HepG2 (cell line): ENCODE measurements around the gene ADAMTS15. TPM values are rescaled to one million over a fixed set of nuclear protein-coding genes. Genes with fewer than 3 reads are reported as not detected.

ENCODE experiments used
- ATAC-seq: fragments of 200-7000 bp; cut with Tn5 transposase; 3 replicates; pipeline ENCODE4 v1.9.1; 2020; ENCODE audit warnings: mild to moderate bottlenecking, moderate library complexity
- BruUV-seq: library from RNA; stranded (reverse); fragments of 400-500 nt; replicated peaks from 2 replicates; lab custom pipeline; 2021; lab: Mats Ljungman, UMichigan
- CTCF ChIA-PET: fragments of 300-600 bp; formaldehyde crosslinking; extraction: SDS; loops from one replicate; lab custom pipeline; 2021; ENCODE audit warnings: low total read pairs, inconsistent platforms, low intra/inter-chr PET ratio; lab: Yijun Ruan, JAX
- POLR2A ChIA-PET: fragments of 350-600 bp; sonication (Branson Sonifier 250); formaldehyde crosslinking; loops from one replicate; lab custom pipeline; 2020; ENCODE audit warnings: antibody characterized with exemption, inconsistent platforms; lab: Yijun Ruan, JAX
- DNase-seq: peaks from one replicate; pipeline ENCODE4 v3.0.0-alpha.2; 2015; ENCODE audit warnings: low spot score
- FAIRE-seq: peaks from 3 replicates; lab custom pipeline; 2011; peaks lifted over from hg19 to GRCh38; lab: Jason Lieb, UNC
- H2AFZ ChIP-seq: one replicate; pipeline ENCODE4 v1.6.1; 2011; ENCODE audit warnings: low read length, inconsistent platforms
- H3K27ac ChIP-seq: fragments of 300-600 bp; 3 replicates; pipeline ENCODE4 v1.8.0; 2011; ENCODE audit warnings: mixed run types, mild to moderate bottlenecking, mixed read lengths, low read length, inconsistent platforms; ENCODE audit not compliant: insufficient read depth; ENCODE audit errors: extremely low read length
- H3K27me3 ChIP-seq, 2 experiments: fragments of 200-600 bp in 1 of 2; 2 replicates in 1 of 2; 3 replicates in 1 of 2; pipeline versions ENCODE4 v1.6.0 to v1.8.0; 2011; ENCODE audit warnings: low read length in 2 of 2, mild to moderate bottlenecking in 2 of 2, moderate library complexity in 2 of 2, inconsistent platforms in 1 of 2; ENCODE audit not compliant: insufficient read depth in 2 of 2, control insufficient read depth in 1 of 2
- H3K36me3 ChIP-seq, 2 experiments: fragments of 200-600 bp in 1 of 2; replicated peaks in 1 of 2; 2 replicates in 1 of 2; 3 replicates in 1 of 2; pipeline versions ENCODE4 v1.5.1 to v1.8.0; 2011; ENCODE audit warnings: low read length in 2 of 2, inconsistent platforms in 1 of 2; ENCODE audit not compliant: insufficient read depth in 2 of 2, control insufficient read depth in 1 of 2
- H3K4me1 ChIP-seq: 2 replicates; pipeline ENCODE4 v1.5.1; 2012; ENCODE audit warnings: low read length, inconsistent platforms; ENCODE audit not compliant: insufficient read depth
- H3K4me2 ChIP-seq: 2 replicates; pipeline ENCODE4 v1.6.0; 2011; ENCODE audit warnings: low read depth, low read length, inconsistent platforms
- H3K4me3 ChIP-seq, 3 experiments: fragments of 200-600 bp in 1 of 3; sonication (generic), shearing (Covaris generic) in 1 of 3; replicated peaks in 1 of 3; 2 replicates each; pipeline ENCODE4 v1.5.1; 2011 to 2016; ENCODE audit warnings: low read length in 3 of 3, inconsistent platforms in 2 of 3, low read depth in 2 of 3, mild to moderate bottlenecking in 2 of 3, control low read depth in 1 of 3, mixed read lengths in 1 of 3; ENCODE audit not compliant: insufficient read depth in 1 of 3
- H3K79me2 ChIP-seq: one replicate; pipeline ENCODE4 v1.6.1; 2011; ENCODE audit warnings: low read length, inconsistent platforms; ENCODE audit not compliant: insufficient read depth
- H3K9ac ChIP-seq: 2 replicates; pipeline ENCODE4 v1.6.0; 2011; ENCODE audit warnings: mild to moderate bottlenecking, low read depth, low read length, inconsistent platforms; ENCODE audit not compliant: insufficient read depth
- H3K9me3 ChIP-seq: 2 replicates; pipeline ENCODE4 v1.5.1; 2012; ENCODE audit warnings: mild to moderate bottlenecking, low read length
- H4K20me1 ChIP-seq: 2 replicates; pipeline ENCODE4 v1.6.0; 2011; ENCODE audit warnings: inconsistent platforms, mild to moderate bottlenecking, low read length, moderate library complexity; ENCODE audit not compliant: insufficient read depth
- TCF12 ChIP-seq, 2 experiments: fragments of 450-650 bp in 1 of 2; sonication (generic) in 1 of 2; formaldehyde crosslinking in 1 of 2; IDR thresholded peaks; 2 replicates each; pipeline versions ENCODE4 v1.6.1 to v1.8.0; 2017 to 2022; ENCODE audit warnings: antibody characterized with exemption in 1 of 2, mild to moderate bottlenecking in 1 of 2, missing genetic modification reagents in 1 of 2, moderate library complexity in 1 of 2
- TSC22D2 ChIP-seq: sonication (generic); formaldehyde crosslinking; IDR thresholded peaks from 2 replicates; pipeline ENCODE4 v1.5.1; 2020; ENCODE audit warnings: missing genetic modification reagents, mild to moderate bottlenecking, borderline replicate concordance
- WGBS: methylation state at CpG from one replicate; pipeline ENCODE4 v1.1.6; 2017; ENCODE audit warnings: low lambda C conversion rate; 5-methylcytosine and 5-hydroxymethylcytosine counted together
- in situ Hi-C: cut with HindIII; loops from 2 replicates; pipeline ENCODE4 v1.10.0; 2017; ENCODE audit warnings: low pct_unique_long_range_greater_than_20kb; ENCODE audit not compliant: extremely low pct_ligation_motif_present
- intact Hi-C: fragments of 100-400 bp; cut with micrococcal nuclease; formaldehyde crosslinking; loops from one replicate; pipeline ENCODE4 v1.10.0; 2022; ENCODE audit not compliant: unreplicated experiment
- polyA plus RNA-seq, 8 experiments: library from polyadenylated mRNA; depleted of rRNA in 3 of 8; stranded (reverse) in 7 of 8; unstranded in 1 of 8; fragments of >200 nt; fragmentation: Illumina TruSeq in 4 of 8; extraction: Trizol in 4 of 8; gene quantifications; 2 replicates each; pipeline versions ENCODE4 v1.2.1 to v1.2.3, GENCODE V29; 2011 to 2016; ENCODE audit warnings: low read depth in 4 of 8, missing spikeins in 1 of 8, mixed read lengths in 1 of 8; ENCODE audit not compliant: insufficient read depth in 1 of 8
- total RNA-seq, 5 experiments: library from RNA; depleted of rRNA; stranded (reverse); fragments of >200 nt; fragmentation: Illumina TruSeq; extraction: Trizol; gene quantifications; 2 replicates each; pipeline ENCODE4 v1.2.3, GENCODE V29; 2016; ENCODE audit warnings: low read depth in 1 of 5
- TF ChIP-seq, protein P1 (sequence below): sonication (generic); formaldehyde crosslinking; IDR thresholded peaks from 2 replicates; pipeline ENCODE4 v1.8.1; 2022; ENCODE audit warnings: low read depth, mild to moderate bottlenecking, missing genetic modification reagents
- TF ChIP-seq, protein P2 (sequence below): sonication (generic); formaldehyde crosslinking; IDR thresholded peaks from 2 replicates; pipeline ENCODE4 v1.5.1; 2020; ENCODE audit warnings: missing genetic modification reagents, mild to moderate bottlenecking, borderline replicate concordance

Gene ADAMTS15
- total and polyA plus RNA-seq, 2 of the 13 experiments (the other 11 are each of a cell fraction or from before 2014, with no cell fraction given) = 0.01 to 0.02 TPM

DNA sequence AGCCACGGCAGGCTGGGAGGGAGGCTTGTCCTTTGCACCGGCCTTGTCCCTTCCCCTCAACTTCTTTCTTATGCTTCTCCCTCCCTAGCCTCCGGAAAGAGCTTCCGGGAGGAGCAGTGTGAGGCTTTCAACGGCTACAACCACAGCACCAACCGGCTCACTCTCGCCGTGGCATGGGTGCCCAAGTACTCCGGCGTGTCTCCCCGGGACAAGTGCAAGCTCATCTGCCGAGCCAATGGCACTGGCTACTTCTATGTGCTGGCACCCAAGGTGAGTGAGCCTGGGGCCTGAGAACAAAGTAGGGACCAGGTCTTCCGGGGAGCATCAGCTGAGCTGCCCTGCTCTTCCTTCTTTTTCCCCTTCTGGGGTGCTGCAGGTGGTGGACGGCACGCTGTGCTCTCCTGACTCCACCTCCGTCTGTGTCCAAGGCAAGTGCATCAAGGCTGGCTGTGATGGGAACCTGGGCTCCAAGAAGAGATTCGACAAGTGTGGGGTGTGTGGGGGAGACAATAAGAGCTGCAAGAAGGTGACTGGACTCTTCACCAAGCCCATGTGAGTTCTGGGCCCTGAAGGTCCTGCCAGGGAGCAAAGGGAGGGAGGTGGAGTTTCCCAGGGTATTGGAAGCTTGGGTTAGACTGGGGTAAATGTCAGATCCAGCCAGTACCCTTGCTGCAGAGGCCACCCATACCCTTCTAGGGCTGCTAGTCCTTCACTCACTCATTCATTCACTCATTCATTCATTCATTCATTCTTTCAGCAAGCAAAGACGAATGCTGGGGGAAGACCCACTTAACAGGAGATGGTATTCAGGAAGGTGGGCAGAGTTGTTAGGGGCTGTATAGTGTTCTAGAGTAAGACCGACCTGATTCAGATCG is 22.6 kb downstream of the ADAMTS15 start (continued):
- TF ChIP-seq, protein P1, sequence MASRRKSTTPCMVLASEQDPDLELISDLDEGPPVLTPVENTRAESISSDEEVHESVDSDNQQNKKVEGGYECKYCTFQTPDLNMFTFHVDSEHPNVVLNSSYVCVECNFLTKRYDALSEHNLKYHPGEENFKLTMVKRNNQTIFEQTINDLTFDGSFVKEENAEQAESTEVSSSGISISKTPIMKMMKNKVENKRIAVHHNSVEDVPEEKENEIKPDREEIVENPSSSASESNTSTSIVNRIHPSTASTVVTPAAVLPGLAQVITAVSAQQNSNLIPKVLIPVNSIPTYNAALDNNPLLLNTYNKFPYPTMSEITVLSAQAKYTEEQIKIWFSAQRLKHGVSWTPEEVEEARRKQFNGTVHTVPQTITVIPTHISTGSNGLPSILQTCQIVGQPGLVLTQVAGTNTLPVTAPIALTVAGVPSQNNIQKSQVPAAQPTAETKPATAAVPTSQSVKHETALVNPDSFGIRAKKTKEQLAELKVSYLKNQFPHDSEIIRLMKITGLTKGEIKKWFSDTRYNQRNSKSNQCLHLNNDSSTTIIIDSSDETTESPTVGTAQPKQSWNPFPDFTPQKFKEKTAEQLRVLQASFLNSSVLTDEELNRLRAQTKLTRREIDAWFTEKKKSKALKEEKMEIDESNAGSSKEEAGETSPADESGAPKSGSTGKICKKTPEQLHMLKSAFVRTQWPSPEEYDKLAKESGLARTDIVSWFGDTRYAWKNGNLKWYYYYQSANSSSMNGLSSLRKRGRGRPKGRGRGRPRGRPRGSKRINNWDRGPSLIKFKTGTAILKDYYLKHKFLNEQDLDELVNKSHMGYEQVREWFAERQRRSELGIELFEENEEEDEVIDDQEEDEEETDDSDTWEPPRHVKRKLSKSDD (CRISPR knock-in tag) = no peak
- TF ChIP-seq TSC22D2 (CRISPR knock-in tag) = no peak
- TF ChIP-seq, protein P2, sequence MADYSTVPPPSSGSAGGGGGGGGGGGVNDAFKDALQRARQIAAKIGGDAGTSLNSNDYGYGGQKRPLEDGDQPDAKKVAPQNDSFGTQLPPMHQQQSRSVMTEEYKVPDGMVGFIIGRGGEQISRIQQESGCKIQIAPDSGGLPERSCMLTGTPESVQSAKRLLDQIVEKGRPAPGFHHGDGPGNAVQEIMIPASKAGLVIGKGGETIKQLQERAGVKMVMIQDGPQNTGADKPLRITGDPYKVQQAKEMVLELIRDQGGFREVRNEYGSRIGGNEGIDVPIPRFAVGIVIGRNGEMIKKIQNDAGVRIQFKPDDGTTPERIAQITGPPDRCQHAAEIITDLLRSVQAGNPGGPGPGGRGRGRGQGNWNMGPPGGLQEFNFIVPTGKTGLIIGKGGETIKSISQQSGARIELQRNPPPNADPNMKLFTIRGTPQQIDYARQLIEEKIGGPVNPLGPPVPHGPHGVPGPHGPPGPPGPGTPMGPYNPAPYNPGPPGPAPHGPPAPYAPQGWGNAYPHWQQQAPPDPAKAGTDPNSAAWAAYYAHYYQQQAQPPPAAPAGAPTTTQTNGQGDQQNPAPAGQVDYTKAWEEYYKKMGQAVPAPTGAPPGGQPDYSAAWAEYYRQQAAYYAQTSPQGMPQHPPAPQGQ = no peak

DNA sequence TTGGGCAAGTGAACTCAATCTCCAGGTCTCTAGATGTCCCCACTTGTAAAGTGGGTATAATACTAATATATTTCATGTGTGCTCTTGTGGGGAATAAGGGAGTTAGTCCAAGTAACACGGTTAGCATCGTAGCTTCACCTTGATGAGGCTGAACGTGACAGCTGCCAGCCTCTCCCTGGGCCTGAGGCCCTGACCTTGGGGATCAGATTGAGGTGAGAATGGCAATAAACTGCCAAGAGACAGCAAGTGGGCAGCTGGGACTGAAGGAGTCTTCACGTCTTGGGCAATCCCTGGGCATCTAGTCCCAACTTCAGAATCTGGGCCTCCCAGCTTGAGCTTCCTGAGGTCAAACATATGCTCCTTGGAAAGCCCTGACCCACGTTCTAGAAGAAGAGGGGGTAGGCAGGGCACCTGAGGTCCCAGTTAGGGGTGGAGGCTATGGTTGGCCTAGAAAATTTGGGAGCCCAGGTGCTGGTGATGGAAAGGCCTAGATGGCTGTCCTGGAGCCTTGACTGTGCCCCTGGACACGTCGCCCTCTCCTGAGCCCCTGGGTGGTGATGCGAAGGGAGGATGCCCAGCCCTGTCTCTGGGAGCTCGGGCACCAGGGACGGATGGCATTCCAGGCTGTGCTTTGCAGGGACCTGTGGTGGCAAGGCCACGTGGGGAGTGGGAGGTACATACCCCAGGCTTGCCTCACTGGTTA is 23.4 kb downstream of the ADAMTS15 start:
- in situ Hi-C loops = no loop called here
- DNase-seq = no peak

More for the DNA sequence above, 23.4 kb downstream of the ADAMTS15 start:
- no peak for ATAC-seq
- intact Hi-C loops = no loop called here
- H3K27ac ChIP-seq = no peak overlapping the region
- no peak for FAIRE-seq
- no TSS peak for BruUV-seq
- H2AFZ ChIP-seq = no peak overlapping the region
- no peak overlapping the region for H3K4me2 ChIP-seq
- 6% methylated on average over 6 of the region's 11 CpGs for WGBS
- no peak overlapping the region for H3K9ac ChIP-seq
- no peaks in the 10 kb centered on the region for H3K9me3 ChIP-seq
- H3K27me3 ChIP-seq = peaks cover 4 to 27% of the 10 kb centered on the region in 2 experiments; a peak in 4 of 5 replicates
- CTCF ChIA-PET = no interaction called here
- no peaks in the 10 kb centered on the region for H4K20me1 ChIP-seq
- H3K36me3 ChIP-seq = no peaks in the 10 kb centered on the region
- H3K79me2 ChIP-seq = no peaks in the 10 kb centered on the region
- H3K4me1 ChIP-seq = no peaks in the 10 kb centered on the region
- TF ChIP-seq TCF12 (IDR thresholded peaks at IDR 0.05) (no peak), TCF12 (CRISPR knock-in tag; IDR thresholded peaks at IDR 0.05) (no peak)
- no peak overlapping the region for H3K4me3 ChIP-seq
- POLR2A ChIA-PET = no interaction called here
